ENCODE measurements around the gene PAIP2.
"Not testable (repeated sequence)": the region's sequence is repeated elsewhere in the genome, so short reads cannot be mapped to it uniquely, and the experiment has no call there.

Gene PAIP2

GRCh38 chr5:139354186-139354585 lies 12.5 kb downstream of the PAIP2 start:
- DNase-seq (ENCODE audit: low read depth, low spot score), result no peak
- H3K4me3 ChIP-seq (ENCODE audit: low read depth, low read length), result no peak overlapping the region
- no peak for TF ChIP-seq CTCF (IDR thresholded peaks at IDR 0.05; ENCODE audit: low read depth, low read length)
- in situ Hi-C loops (cut with HindIII; ENCODE audit: low sequenced_read_pairs), result no loop called here

GRCh38 chr5:139355900-139356299 lies 14.2 kb downstream of the PAIP2 start:
- H3K4me3 ChIP-seq (ENCODE audit: low read depth, low read length); in situ Hi-C loops (cut with HindIII; ENCODE audit: low sequenced_read_pairs); DNase-seq (ENCODE audit: low read depth, low spot score): not testable (repeated sequence)

- TF ChIP-seq CTCF (IDR thresholded peaks at IDR 0.05; ENCODE audit: low read depth, low read length), result no peak
- H3K4me3 ChIP-seq (ENCODE audit: low read depth, low read length), result no peak overlapping the region
- in situ Hi-C loops (cut with HindIII; ENCODE audit: low sequenced_read_pairs), result no loop called here
- no peak for DNase-seq (ENCODE audit: low read depth, low spot score)
Observed at GRCh38 chr5:139358064-139358463, 16.4 kb downstream of the PAIP2 start.

GRCh38 chr5:139360384-139360783 lies 18.7 kb downstream of the PAIP2 start:
- no peak overlapping the region for H3K4me3 ChIP-seq (ENCODE audit: low read depth, low read length)
- DNase-seq (ENCODE audit: low read depth, low spot score), result no peak
- in situ Hi-C loops (cut with HindIII; ENCODE audit: low sequenced_read_pairs), result no loop called here
- TF ChIP-seq CTCF (IDR thresholded peaks at IDR 0.05; ENCODE audit: low read depth, low read length), result no peak

- DNase-seq (ENCODE audit: low read depth, low spot score), result no peak
- H3K4me3 ChIP-seq (ENCODE audit: low read depth, low read length), result no peak overlapping the region
- in situ Hi-C loops (cut with HindIII; ENCODE audit: low sequenced_read_pairs), result no loop called here
- no peak for TF ChIP-seq CTCF (IDR thresholded peaks at IDR 0.05; ENCODE audit: low read depth, low read length)
Observed at GRCh38 chr5:139361835-139362429, 20.3 kb downstream of the PAIP2 start.

- no peak for DNase-seq (ENCODE audit: low read depth, low spot score)
- no peak for TF ChIP-seq CTCF (IDR thresholded peaks at IDR 0.05; ENCODE audit: low read depth, low read length)
- in situ Hi-C loops (cut with HindIII; ENCODE audit: low sequenced_read_pairs), result no loop called here
- no peak overlapping the region for H3K4me3 ChIP-seq (ENCODE audit: low read depth, low read length)
Observed at GRCh38 chr5:139363937-139364336, 22.3 kb downstream of the PAIP2 start.

- H3K4me3 ChIP-seq (ENCODE audit: low read depth, low read length), result no peak overlapping the region
- DNase-seq (ENCODE audit: low read depth, low spot score), result no peak
- no peak for TF ChIP-seq CTCF (IDR thresholded peaks at IDR 0.05; ENCODE audit: low read depth, low read length)
- in situ Hi-C loops (cut with HindIII; ENCODE audit: low sequenced_read_pairs), result no loop called here
Observed at GRCh38 chr5:139364466-139364865, 22.8 kb downstream of the PAIP2 start.

Data from astrocyte of the spinal cord (primary cell).